ENCODE data around the gene TLCD3B.

DNA sequence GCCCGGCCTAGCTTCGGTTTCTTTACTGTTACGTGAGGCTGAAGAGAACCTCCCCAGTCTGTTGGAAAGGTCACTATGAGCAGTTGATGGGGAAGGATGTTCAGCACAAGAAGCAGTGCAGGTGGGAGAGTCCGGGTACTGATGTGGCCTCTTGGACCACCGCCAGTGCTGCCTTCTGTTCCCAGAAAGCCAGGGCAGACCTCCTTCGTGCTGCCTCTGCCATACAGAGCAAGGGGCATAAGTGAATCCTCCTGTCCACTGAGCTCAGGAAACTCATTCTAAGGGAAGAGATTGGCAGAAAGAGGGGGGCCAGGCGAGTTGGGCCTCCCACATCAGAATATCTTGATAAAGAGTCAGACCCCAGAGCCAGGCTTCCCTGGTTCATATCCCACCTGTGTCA is 48.4 kb upstream of the TLCD3B start:
- TF ChIP-seq, protein P1, sequence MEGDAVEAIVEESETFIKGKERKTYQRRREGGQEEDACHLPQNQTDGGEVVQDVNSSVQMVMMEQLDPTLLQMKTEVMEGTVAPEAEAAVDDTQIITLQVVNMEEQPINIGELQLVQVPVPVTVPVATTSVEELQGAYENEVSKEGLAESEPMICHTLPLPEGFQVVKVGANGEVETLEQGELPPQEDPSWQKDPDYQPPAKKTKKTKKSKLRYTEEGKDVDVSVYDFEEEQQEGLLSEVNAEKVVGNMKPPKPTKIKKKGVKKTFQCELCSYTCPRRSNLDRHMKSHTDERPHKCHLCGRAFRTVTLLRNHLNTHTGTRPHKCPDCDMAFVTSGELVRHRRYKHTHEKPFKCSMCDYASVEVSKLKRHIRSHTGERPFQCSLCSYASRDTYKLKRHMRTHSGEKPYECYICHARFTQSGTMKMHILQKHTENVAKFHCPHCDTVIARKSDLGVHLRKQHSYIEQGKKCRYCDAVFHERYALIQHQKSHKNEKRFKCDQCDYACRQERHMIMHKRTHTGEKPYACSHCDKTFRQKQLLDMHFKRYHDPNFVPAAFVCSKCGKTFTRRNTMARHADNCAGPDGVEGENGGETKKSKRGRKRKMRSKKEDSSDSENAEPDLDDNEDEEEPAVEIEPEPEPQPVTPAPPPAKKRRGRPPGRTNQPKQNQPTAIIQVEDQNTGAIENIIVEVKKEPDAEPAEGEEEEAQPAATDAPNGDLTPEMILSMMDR (conservative IDR thresholded peaks at IDR 0.05; ENCODE audit: low read length) = no peak
- TF ChIP-seq EZH2phosphoT487 (IDR thresholded peaks at IDR 0.05; ENCODE audit: borderline replicate concordance, low read depth, low read length) = no peak
